ENCODE measurements around the gene INO80.
"Not testable (repeated sequence)": the region's sequence is repeated elsewhere in the genome, so short reads cannot be mapped to it uniquely, and the experiment has no call there.

INO80 gene

DNA sequence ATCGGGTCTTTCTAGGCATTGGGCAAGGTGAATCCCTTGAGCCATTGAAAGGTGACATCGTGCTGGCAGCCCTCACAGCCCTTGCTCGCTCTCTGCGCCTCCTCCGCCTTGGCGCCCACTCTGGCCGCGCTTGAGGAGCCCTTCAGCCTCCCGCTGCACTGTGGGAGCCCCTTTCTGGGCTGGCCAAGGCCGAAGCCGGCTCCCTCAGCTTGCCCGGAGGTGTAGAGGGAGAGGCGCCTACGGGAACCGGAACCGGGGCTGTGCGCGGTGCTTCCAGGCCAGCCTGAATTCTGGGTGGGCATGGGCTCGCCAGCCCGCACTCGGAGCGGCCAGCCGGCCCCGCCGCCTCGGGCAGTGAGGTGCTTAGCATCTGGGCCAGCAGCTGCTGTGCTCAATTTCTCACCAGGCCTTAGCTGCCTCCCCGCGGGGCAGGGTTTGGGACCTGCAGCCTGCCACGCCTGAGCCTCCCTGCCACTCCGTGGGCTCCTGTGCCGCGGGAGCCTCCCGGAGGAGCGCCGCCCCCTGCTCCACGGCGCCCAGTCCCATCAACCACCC lies 35.4 kb upstream of the INO80 start:
- TF ChIP-seq, protein P1, sequence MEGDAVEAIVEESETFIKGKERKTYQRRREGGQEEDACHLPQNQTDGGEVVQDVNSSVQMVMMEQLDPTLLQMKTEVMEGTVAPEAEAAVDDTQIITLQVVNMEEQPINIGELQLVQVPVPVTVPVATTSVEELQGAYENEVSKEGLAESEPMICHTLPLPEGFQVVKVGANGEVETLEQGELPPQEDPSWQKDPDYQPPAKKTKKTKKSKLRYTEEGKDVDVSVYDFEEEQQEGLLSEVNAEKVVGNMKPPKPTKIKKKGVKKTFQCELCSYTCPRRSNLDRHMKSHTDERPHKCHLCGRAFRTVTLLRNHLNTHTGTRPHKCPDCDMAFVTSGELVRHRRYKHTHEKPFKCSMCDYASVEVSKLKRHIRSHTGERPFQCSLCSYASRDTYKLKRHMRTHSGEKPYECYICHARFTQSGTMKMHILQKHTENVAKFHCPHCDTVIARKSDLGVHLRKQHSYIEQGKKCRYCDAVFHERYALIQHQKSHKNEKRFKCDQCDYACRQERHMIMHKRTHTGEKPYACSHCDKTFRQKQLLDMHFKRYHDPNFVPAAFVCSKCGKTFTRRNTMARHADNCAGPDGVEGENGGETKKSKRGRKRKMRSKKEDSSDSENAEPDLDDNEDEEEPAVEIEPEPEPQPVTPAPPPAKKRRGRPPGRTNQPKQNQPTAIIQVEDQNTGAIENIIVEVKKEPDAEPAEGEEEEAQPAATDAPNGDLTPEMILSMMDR (IDR thresholded peaks at IDR 0.05; ENCODE audit: borderline replicate concordance, insufficient read depth, low read depth, low read length): no peak
- no peak overlapping the region for H3K4me3 ChIP-seq (ENCODE audit: low read depth, low read length)

DNA sequence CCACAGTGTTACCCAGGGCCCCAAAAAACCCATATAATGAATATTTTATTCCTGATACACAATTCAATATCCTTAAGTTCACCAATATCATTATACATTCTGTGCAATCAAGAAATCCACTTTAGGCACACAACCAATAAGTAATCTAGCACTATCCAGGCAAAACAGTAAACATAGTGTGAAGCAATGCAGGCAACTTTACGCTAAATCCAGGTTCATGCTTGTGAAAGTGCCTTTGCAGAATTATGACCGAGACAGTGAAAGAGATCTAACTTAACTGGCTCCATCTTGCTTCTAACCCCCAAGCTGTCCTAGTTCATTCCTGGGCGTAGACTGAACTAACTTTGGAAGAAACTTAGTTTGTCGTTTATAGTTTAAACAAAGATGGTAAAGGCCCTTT lies 34.2 kb upstream of the INO80 start:
- TF ChIP-seq, protein P1 (IDR thresholded peaks at IDR 0.05; ENCODE audit: borderline replicate concordance, insufficient read depth, low read depth, low read length): no peak
- no peak overlapping the region for H3K4me3 ChIP-seq (ENCODE audit: low read depth, low read length)

DNA sequence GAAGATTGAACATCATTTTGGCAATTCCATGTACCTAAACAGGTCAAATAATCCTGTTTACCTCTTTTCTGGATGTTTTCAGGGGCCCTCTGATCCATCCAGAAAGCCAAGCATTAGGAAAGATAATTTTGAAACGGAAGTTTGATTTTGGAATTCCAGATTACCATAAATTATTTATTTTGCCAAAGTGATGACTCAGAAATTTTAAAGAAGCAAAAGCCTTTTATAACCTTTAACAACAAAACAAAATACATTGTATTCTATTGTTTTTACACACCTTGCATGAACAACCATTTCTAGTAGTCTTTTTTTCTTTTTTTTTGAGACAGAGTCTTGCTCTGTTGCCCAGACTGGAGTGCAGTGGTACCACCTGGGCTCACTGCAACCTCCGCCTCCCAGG lies 32.0 kb upstream of the INO80 start:
- TF ChIP-seq, protein P1 (IDR thresholded peaks at IDR 0.05; ENCODE audit: borderline replicate concordance, insufficient read depth, low read depth, low read length): no peak
- H3K4me3 ChIP-seq (ENCODE audit: low read depth, low read length): no peak overlapping the region

DNA sequence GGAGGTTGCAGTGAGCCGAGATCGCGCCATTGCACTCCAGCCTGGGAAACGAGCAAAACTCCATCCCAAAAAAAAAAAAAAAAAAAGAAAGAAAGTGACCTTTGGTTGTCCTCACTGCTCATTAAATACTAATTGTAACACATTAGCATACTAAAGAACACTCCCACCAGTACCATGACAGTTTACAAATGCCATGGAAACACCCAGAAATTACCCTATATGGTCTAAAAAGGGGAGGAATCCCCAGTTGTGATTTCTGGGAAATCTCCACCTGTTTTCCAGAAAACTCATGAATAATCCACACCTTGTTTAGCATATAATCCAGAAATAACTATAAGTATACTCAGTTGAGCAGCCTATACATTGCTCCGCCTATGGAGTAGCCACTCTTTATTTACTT lies 23.5 kb upstream of the INO80 start:
- no peak overlapping the region for H3K4me3 ChIP-seq (ENCODE audit: low read depth, low read length)
- TF ChIP-seq, protein P1 (IDR thresholded peaks at IDR 0.05; ENCODE audit: borderline replicate concordance, insufficient read depth, low read depth, low read length): no peak

DNA sequence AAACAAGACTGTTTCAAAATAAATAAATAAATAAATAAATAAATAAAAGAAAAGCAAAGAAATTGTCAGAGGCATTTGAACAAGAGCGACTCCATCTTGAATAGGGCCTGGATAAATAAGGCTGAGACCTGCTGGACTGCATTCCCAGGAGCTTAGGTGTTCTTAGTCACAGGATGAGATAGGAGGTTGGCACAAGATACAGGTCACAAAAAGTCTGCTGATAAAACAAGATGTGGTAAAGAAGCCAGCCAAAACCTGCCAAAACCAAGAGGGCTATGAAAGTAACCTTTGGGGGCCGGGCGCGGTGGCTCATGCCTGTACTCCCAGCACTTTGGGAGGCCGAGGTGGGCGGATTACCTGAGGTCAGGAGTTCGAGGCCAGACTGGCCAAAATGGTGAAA lies 23.0 kb upstream of the INO80 start:
- not testable (repeated sequence) for H3K4me3 ChIP-seq (ENCODE audit: low read depth, low read length)

DNA sequence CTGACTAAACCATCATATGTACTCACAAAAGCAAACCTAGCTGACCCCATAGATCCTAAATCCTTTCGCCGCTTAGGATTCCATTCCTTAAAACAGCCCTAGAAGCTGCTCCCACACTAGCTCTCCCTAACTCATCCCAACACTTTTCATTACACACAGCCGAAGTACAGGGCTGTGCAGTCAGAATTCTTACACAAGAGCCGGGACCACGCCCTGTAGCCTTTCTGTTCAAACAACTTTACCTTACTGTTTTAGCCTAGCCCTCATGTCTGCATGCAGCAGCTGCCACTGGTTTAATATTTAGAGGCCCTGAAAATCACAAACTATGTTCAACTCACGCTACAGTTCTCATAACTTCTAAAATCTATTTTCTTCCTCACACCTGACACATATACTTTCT lies 19.5 kb upstream of the INO80 start:
- not testable (repeated sequence) for H3K4me3 ChIP-seq (ENCODE audit: low read depth, low read length)

DNA sequence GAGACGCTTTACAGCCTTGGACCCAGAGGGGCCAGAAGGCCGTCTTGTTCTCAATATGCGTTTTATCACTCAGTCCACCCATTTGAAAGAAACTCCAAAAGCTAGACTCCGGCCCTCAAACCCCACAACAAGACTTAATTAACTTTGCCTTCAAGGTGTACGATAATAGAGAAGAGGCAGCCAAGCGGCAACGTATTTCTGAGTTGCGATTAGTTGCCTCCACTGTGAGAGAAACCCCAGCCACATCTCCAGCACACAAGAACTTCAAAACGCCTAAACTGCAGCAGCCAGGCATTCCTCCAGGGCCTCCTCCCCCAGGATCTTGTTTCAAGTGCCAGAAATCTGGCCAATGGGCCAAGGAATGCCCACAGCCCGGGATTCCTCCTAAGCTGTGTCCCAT lies 17.4 kb upstream of the INO80 start:
- TF ChIP-seq, protein P1 (IDR thresholded peaks at IDR 0.05; ENCODE audit: borderline replicate concordance, insufficient read depth, low read depth, low read length): no peak
- H3K4me3 ChIP-seq (ENCODE audit: low read depth, low read length): no peak overlapping the region

DNA sequence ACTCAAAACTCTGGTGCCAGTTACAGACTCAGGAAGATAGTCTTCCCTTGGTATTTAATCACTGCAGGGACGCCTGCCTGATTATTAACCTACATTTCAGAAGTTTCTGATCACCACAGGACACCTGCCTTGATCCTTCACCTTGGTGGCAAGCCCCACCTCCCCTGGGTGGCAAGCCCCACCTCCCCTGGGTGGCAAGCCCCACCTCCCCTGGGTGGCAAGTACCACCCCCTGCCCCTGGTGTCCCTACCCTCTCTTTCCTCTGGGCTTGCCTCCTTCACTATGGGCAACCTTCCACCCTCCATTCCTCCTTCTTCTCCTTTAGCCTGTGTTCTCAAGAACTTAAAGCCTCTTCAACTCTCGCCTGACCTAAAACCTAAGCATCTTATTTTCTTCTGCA lies 16.0 kb upstream of the INO80 start:
- not testable (repeated sequence) for H3K4me3 ChIP-seq (ENCODE audit: low read depth, low read length)

DNA sequence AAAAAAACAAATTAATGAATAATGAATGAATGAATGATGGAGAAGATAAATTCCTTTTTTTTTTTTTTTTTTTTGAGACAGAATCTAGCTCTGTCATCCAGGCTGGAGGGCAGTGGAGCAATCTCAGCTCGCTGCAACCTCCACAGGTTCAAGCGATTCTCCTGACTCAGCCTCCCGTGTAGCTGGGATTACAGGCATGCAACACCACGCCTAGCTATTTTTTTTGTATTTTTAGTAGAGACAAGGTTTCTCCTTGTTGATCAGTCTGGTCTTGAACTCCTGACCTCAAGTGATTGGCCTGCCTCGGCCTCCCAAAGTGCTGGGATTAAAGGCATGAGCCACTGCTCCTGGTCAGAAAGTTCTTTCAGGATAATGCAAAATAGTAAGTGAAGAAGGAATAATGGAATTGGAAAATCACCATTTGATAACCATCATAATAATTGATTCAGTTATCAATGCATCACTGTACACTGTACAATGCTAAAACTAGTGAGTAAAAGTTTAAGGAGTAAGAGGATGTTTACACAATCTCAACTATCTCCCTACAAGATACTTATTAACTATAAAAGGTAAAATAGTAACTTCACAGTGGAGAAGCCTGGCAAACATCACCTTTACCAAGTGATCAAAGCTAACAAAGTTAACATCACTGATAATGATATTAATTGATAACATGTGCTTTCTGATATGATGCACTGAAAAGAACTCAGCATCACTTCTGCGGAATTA lies 12.3 kb upstream of the INO80 start:
- no peak overlapping the region for H3K4me3 ChIP-seq (ENCODE audit: low read depth, low read length)
- TF ChIP-seq, protein P1 (IDR thresholded peaks at IDR 0.05; ENCODE audit: borderline replicate concordance, insufficient read depth, low read depth, low read length): no peak

Data from GM12875 (cell line).